Measurements from ENCODE around the gene E2F4.
A peak's percentile ranks its signal among the peaks of the same experiment; 100 is the strongest.

The E2F4 gene

GRCh38 chr16:67166110-67166547 is 25.8 kb upstream of the E2F4 start:
- H3K36me3 ChIP-seq (ENCODE audit: control insufficient read depth, insufficient read depth, low read length) = no peaks in the 10 kb centered on the region
- no peak overlapping the region for H3K27ac ChIP-seq (ENCODE audit: insufficient read depth, low read length, poor library complexity, severe bottlenecking)
- H3K4me3 ChIP-seq (ENCODE audit: insufficient read depth, low read depth, low read length, poor library complexity, severe bottlenecking) = no peak overlapping the region
- no peak for DNase-seq
- peaks cover 44% of the 10 kb centered on the region for H3K27me3 ChIP-seq (replicated peaks; ENCODE audit: control insufficient read depth, insufficient read depth, low read length, poor library complexity, severe bottlenecking)
- H3K4me1 ChIP-seq (ENCODE audit: control insufficient read depth, insufficient read depth, low read length, poor library complexity, severe bottlenecking) = peaks cover 59% of the 10 kb centered on the region
- H3K9me3 ChIP-seq (ENCODE audit: control insufficient read depth, low read length) = no peaks in the 10 kb centered on the region

- DNase-seq = no peak
- no peaks in the 10 kb centered on the region for H3K9me3 ChIP-seq (ENCODE audit: control insufficient read depth, low read length)
- H3K4me3 ChIP-seq (ENCODE audit: insufficient read depth, low read depth, low read length, poor library complexity, severe bottlenecking) = no peak overlapping the region
- H3K27ac ChIP-seq (ENCODE audit: insufficient read depth, low read length, poor library complexity, severe bottlenecking) = no peak overlapping the region
- H3K4me1 ChIP-seq (ENCODE audit: control insufficient read depth, insufficient read depth, low read length, poor library complexity, severe bottlenecking) = peaks cover 54% of the 10 kb centered on the region
- H3K36me3 ChIP-seq (ENCODE audit: control insufficient read depth, insufficient read depth, low read length) = no peaks in the 10 kb centered on the region
- peaks cover 44% of the 10 kb centered on the region for H3K27me3 ChIP-seq (replicated peaks; ENCODE audit: control insufficient read depth, insufficient read depth, low read length, poor library complexity, severe bottlenecking)
Measured at GRCh38 chr16:67166598-67167168, 25.3 kb upstream of the E2F4 start.

- peaks cover 44% of the 10 kb centered on the region for H3K27me3 ChIP-seq (replicated peaks; ENCODE audit: control insufficient read depth, insufficient read depth, low read length, poor library complexity, severe bottlenecking)
- H3K9me3 ChIP-seq (ENCODE audit: control insufficient read depth, low read length) = no peaks in the 10 kb centered on the region
- no peak for DNase-seq
- no peak overlapping the region for H3K4me3 ChIP-seq (ENCODE audit: insufficient read depth, low read depth, low read length, poor library complexity, severe bottlenecking)
- no peaks in the 10 kb centered on the region for H3K36me3 ChIP-seq (ENCODE audit: control insufficient read depth, insufficient read depth, low read length)
- no peak overlapping the region for H3K27ac ChIP-seq (ENCODE audit: insufficient read depth, low read length, poor library complexity, severe bottlenecking)
- H3K4me1 ChIP-seq (ENCODE audit: control insufficient read depth, insufficient read depth, low read length, poor library complexity, severe bottlenecking) = peaks cover 50% of the 10 kb centered on the region
Measured at GRCh38 chr16:67167588-67167987, 24.4 kb upstream of the E2F4 start.

GRCh38 chr16:67169011-67169451 is 22.9 kb upstream of the E2F4 start:
- Histone ChIP-seq H3K36me3 (ENCODE audit: control insufficient read depth, insufficient read depth, low read length) (no peaks in the 10 kb centered on the region), H3K27me3 (replicated peaks; ENCODE audit: control insufficient read depth, insufficient read depth, low read length, poor library complexity, severe bottlenecking) (peaks cover 38% of the 10 kb centered on the region), H3K4me3 (ENCODE audit: insufficient read depth, low read depth, low read length, poor library complexity, severe bottlenecking) (no peak overlapping the region), H3K9me3 (ENCODE audit: control insufficient read depth, low read length) (no peaks in the 10 kb centered on the region), H3K4me1 (ENCODE audit: control insufficient read depth, insufficient read depth, low read length, poor library complexity, severe bottlenecking) (peaks cover 46% of the 10 kb centered on the region), H3K27ac (ENCODE audit: insufficient read depth, low read length, poor library complexity, severe bottlenecking) (no peak overlapping the region)
- no peak for DNase-seq

- Histone ChIP-seq H3K27ac (ENCODE audit: insufficient read depth, low read length, poor library complexity, severe bottlenecking) (no peak overlapping the region), H3K4me1 (ENCODE audit: control insufficient read depth, insufficient read depth, low read length, poor library complexity, severe bottlenecking) (peaks cover 46% of the 10 kb centered on the region), H3K4me3 (ENCODE audit: insufficient read depth, low read depth, low read length, poor library complexity, severe bottlenecking) (peak overlapping the region; percentile 16), H3K27me3 (replicated peaks; ENCODE audit: control insufficient read depth, insufficient read depth, low read length, poor library complexity, severe bottlenecking) (peaks cover 33% of the 10 kb centered on the region), H3K9me3 (ENCODE audit: control insufficient read depth, low read length) (no peaks in the 10 kb centered on the region), H3K36me3 (ENCODE audit: control insufficient read depth, insufficient read depth, low read length) (no peaks in the 10 kb centered on the region)
- DNase-seq = no peak
Measured at GRCh38 chr16:67169642-67170167, 22.2 kb upstream of the E2F4 start.

GRCh38 chr16:67170168-67170948 is 21.6 kb upstream of the E2F4 start, which contains the start of gene NOL3:
TSS of gene NOL3 (plus strand) at chr16:67170538.
- peak within 1 kb of the TSS; percentile 16 for H3K4me3 ChIP-seq (ENCODE audit: insufficient read depth, low read depth, low read length, poor library complexity, severe bottlenecking)
- peaks cover 26% of the 10 kb centered on the region for H3K27me3 ChIP-seq (replicated peaks; ENCODE audit: control insufficient read depth, insufficient read depth, low read length, poor library complexity, severe bottlenecking)
- H3K27ac ChIP-seq (ENCODE audit: insufficient read depth, low read length, poor library complexity, severe bottlenecking) = no peak within 1 kb of the TSS
- peaks cover 42% of the 10 kb centered on the region for H3K4me1 ChIP-seq (ENCODE audit: control insufficient read depth, insufficient read depth, low read length, poor library complexity, severe bottlenecking)
- DNase-seq = no peak
- H3K9me3 ChIP-seq (ENCODE audit: control insufficient read depth, low read length) = no peaks in the 10 kb centered on the region
- H3K36me3 ChIP-seq (ENCODE audit: control insufficient read depth, insufficient read depth, low read length) = no peaks in the 10 kb centered on the region

GRCh38 chr16:67170949-67171649 is 20.9 kb upstream of the E2F4 start:
- Histone ChIP-seq H3K9me3 (ENCODE audit: control insufficient read depth, low read length) (no peaks in the 10 kb centered on the region), H3K4me1 (ENCODE audit: control insufficient read depth, insufficient read depth, low read length, poor library complexity, severe bottlenecking) (peaks cover 35% of the 10 kb centered on the region), H3K27me3 (replicated peaks; ENCODE audit: control insufficient read depth, insufficient read depth, low read length, poor library complexity, severe bottlenecking) (peaks cover 20% of the 10 kb centered on the region), H3K27ac (ENCODE audit: insufficient read depth, low read length, poor library complexity, severe bottlenecking) (no peak overlapping the region), H3K4me3 (ENCODE audit: insufficient read depth, low read depth, low read length, poor library complexity, severe bottlenecking) (no peak overlapping the region), H3K36me3 (ENCODE audit: control insufficient read depth, insufficient read depth, low read length) (no peaks in the 10 kb centered on the region)
- no peak for DNase-seq

GRCh38 chr16:67173323-67173722 is 18.6 kb upstream of the E2F4 start:
- DNase-seq = no peak
- Histone ChIP-seq H3K4me1 (ENCODE audit: control insufficient read depth, insufficient read depth, low read length, poor library complexity, severe bottlenecking) (peaks cover 40% of the 10 kb centered on the region), H3K27me3 (replicated peaks; ENCODE audit: control insufficient read depth, insufficient read depth, low read length, poor library complexity, severe bottlenecking) (peaks cover 6% of the 10 kb centered on the region), H3K36me3 (ENCODE audit: control insufficient read depth, insufficient read depth, low read length) (no peaks in the 10 kb centered on the region), H3K27ac (ENCODE audit: insufficient read depth, low read length, poor library complexity, severe bottlenecking) (no peak overlapping the region), H3K4me3 (ENCODE audit: insufficient read depth, low read depth, low read length, poor library complexity, severe bottlenecking) (no peak overlapping the region), H3K9me3 (ENCODE audit: control insufficient read depth, low read length) (no peaks in the 10 kb centered on the region)

GRCh38 chr16:67173808-67174705 is 17.9 kb upstream of the E2F4 start:
- peak overlapping the region; percentile 33 for H3K4me3 ChIP-seq (ENCODE audit: insufficient read depth, low read depth, low read length, poor library complexity, severe bottlenecking)
- peak; percentile 47 to 63 (median 63) for DNase-seq
- H3K9me3 ChIP-seq (ENCODE audit: control insufficient read depth, low read length) = no peaks in the 10 kb centered on the region
- no peaks in the 10 kb centered on the region for H3K36me3 ChIP-seq (ENCODE audit: control insufficient read depth, insufficient read depth, low read length)
- H3K27me3 ChIP-seq (replicated peaks; ENCODE audit: control insufficient read depth, insufficient read depth, low read length, poor library complexity, severe bottlenecking) = peaks cover 6% of the 10 kb centered on the region
- H3K4me1 ChIP-seq (ENCODE audit: control insufficient read depth, insufficient read depth, low read length, poor library complexity, severe bottlenecking) = peaks cover 40% of the 10 kb centered on the region
- H3K27ac ChIP-seq (ENCODE audit: insufficient read depth, low read length, poor library complexity, severe bottlenecking) = no peak overlapping the region

Data from effector memory CD4-positive, alpha-beta T cell (primary cell).